Panc1 (cell line): Measurements from ENCODE around the gene TPRG1L. TPM values are rescaled to one million over a fixed set of nuclear protein-coding genes. Genes with fewer than 3 reads are reported as not detected.

Experiments used
- ATAC-seq: fragments of 200-7000 bp; cut with Tn5 transposase; 2 replicates; pipeline ENCODE4 v1.9.1; 2020; ENCODE audit warnings: mild to moderate bottlenecking, moderate library complexity
- BruUV-seq: library from RNA; stranded (reverse); fragments of 400-500 nt; replicated peaks from 2 replicates; lab custom pipeline; 2021; lab: Mats Ljungman, UMichigan
- CTCF ChIA-PET: fragments of 300-600 bp; sonication (Branson Sonifier 250); formaldehyde crosslinking; loops from one replicate; lab custom pipeline; 2022; ENCODE audit warnings: antibody characterized with exemption; lab: Charles Lee
- POLR2A ChIA-PET: fragments of 300-600 bp; sonication (Branson Sonifier 250); formaldehyde crosslinking; loops from one replicate; lab custom pipeline; 2022; ENCODE audit warnings: antibody characterized with exemption; lab: Charles Lee
- DNase-seq: peaks from one replicate; pipeline ENCODE4 v3.0.0-alpha.2; 2010; ENCODE audit warnings: low read depth, low spot score
- H3K27ac ChIP-seq: 2 replicates; pipeline ENCODE4 v1.5.1; 2011; ENCODE audit warnings: mild to moderate bottlenecking, low read length, inconsistent platforms
- H3K27me3 ChIP-seq: fragments of 200-500 bp; sonication (Bioruptor generic); 2 replicates; pipeline ENCODE4 v1.6.0; 2014; ENCODE audit warnings: low read length, inconsistent platforms; ENCODE audit not compliant: control insufficient read depth, insufficient read depth
- H3K36me3 ChIP-seq: fragments of 200-500 bp; sonication (Bioruptor generic); 2 replicates; pipeline ENCODE4 v1.5.1; 2014; ENCODE audit warnings: inconsistent platforms, mild to moderate bottlenecking, low read length, moderate library complexity; ENCODE audit not compliant: control insufficient read depth, insufficient read depth
- H3K4me1 ChIP-seq: 2 replicates; pipeline ENCODE4 v1.5.1; 2011; ENCODE audit warnings: inconsistent platforms, mild to moderate bottlenecking, low read length, moderate library complexity; ENCODE audit not compliant: control insufficient read depth, insufficient read depth
- H3K4me3 ChIP-seq, 2 experiments: 2 replicates each; pipeline ENCODE4 v1.5.1; 2011 to 2012; ENCODE audit warnings: low read depth in 2 of 2, low read length in 2 of 2, mild to moderate bottlenecking in 2 of 2, inconsistent platforms in 1 of 2, moderate library complexity in 1 of 2
- H3K9me3 ChIP-seq: fragments of 200-500 bp; sonication (Bioruptor generic); 2 replicates; pipeline ENCODE4 v1.5.1; 2014; ENCODE audit warnings: low read depth, mild to moderate bottlenecking, inconsistent platforms, low read length, moderate library complexity; ENCODE audit not compliant: control insufficient read depth, insufficient read depth
- CTCF ChIP-seq: fragments of 450-650 bp; IDR thresholded peaks from 2 replicates; pipeline ENCODE4 v1.5.1; 2017; ENCODE audit warnings: mild to moderate bottlenecking
- POLR2AphosphoS5 ChIP-seq: IDR thresholded peaks from 2 replicates; pipeline ENCODE4 v1.6.1; 2012; ENCODE audit warnings: mild to moderate bottlenecking, low read depth, low read length, moderate library complexity
- REST ChIP-seq, 2 experiments: IDR thresholded peaks; 2 replicates each; pipeline ENCODE4 v1.6.1; 2011 to 2012; ENCODE audit warnings: low read depth in 2 of 2, control low read depth in 1 of 2, low read length in 1 of 2, mild to moderate bottlenecking in 1 of 2, moderate library complexity in 1 of 2; ENCODE audit not compliant: insufficient read depth in 1 of 2
- SIN3A ChIP-seq: IDR thresholded peaks from 2 replicates; pipeline ENCODE4 v1.6.1; 2012; ENCODE audit warnings: low read depth, mild to moderate bottlenecking, low read length, moderate library complexity, borderline replicate concordance; ENCODE audit not compliant: insufficient read depth
- TCF7L2 ChIP-seq: IDR thresholded peaks from 2 replicates; pipeline ENCODE4 v1.6.1; 2011; ENCODE audit warnings: mild to moderate bottlenecking, low read depth, low read length, inconsistent platforms
- in situ Hi-C: cut with HindIII; loops from 2 replicates; pipeline ENCODE4 v1.10.0; 2016; ENCODE audit warnings: low sequenced_read_pairs, low pct_unique_long_range_greater_than_20kb
- intact Hi-C: fragments of 100-400 bp; cut with micrococcal nuclease; formaldehyde crosslinking; loops from one replicate; pipeline ENCODE4 v1.10.0; 2022; ENCODE audit not compliant: unreplicated experiment
- total RNA-seq: library from RNA; stranded (reverse); gene quantifications from one replicate; pipeline ENCODE4 v1.2.1, GENCODE V29; 2021; ENCODE audit not compliant: unreplicated experiment

Gene TPRG1L
- total RNA-seq, 1 experiment from 2014 or later: 57.5 TPM

GRCh38 chr1:3664700-3665375 is 40.0 kb downstream of the TPRG1L start:
- no peak for TF ChIP-seq REST (IDR thresholded peaks at IDR 0.05; ENCODE audit: insufficient read depth in 1 of 2, low read depth in 2 of 2, low read length in 1 of 2)
- TF ChIP-seq POLR2AphosphoS5: no peak
- no peak for TF ChIP-seq CTCF
- no peak for TF ChIP-seq TCF7L2
- no peak for TF ChIP-seq SIN3A
- Histone ChIP-seq H3K9me3 (no peaks in the 10 kb centered on the region), H3K27me3 (no peaks in the 10 kb centered on the region), H3K4me1 (peaks cover 17% of the 10 kb centered on the region), H3K36me3 (no peaks in the 10 kb centered on the region), H3K27ac (no peak overlapping the region), H3K4me3 (no peak overlapping the region)
- ChIA-PET CTCF (no interaction called here), POLR2A (no interaction called here)
- BruUV-seq: no TSS peak
- ATAC-seq: no peak
- in situ Hi-C loops (no loop called here), intact Hi-C loops (no loop called here)
- no peak for DNase-seq

GRCh38 chr1:3668148-3668547 is 43.3 kb downstream of the TPRG1L start:
- CTCF ChIA-PET: no interaction called here
- POLR2A ChIA-PET: interaction anchor here (0.5 kb wide), 1 partner anchor 10 kb away, joined by 5 read pairs; no protein-coding TSS in a partner anchor
- BruUV-seq: no TSS peak
- no peaks in the 10 kb centered on the region for H3K36me3 ChIP-seq
- no peak overlapping the region for H3K4me3 ChIP-seq
- DNase-seq: no peak
- intact Hi-C loops (no loop called here), in situ Hi-C loops (no loop called here)
- H3K27me3 ChIP-seq: no peaks in the 10 kb centered on the region
- peaks cover 25% of the 10 kb centered on the region for H3K4me1 ChIP-seq
- TF ChIP-seq TCF7L2: no peak
- no peak overlapping the region for H3K27ac ChIP-seq
- no peaks in the 10 kb centered on the region for H3K9me3 ChIP-seq
- ATAC-seq: no peak

GRCh38 chr1:3668585-3669300 is 43.9 kb downstream of the TPRG1L start:
- H3K27ac ChIP-seq: no peak overlapping the region
- no TSS peak for BruUV-seq

More at GRCh38 chr1:3668585-3669300, 43.9 kb downstream of the TPRG1L start:
- peak; percentile 73 for ATAC-seq
- no peak for DNase-seq
- Histone ChIP-seq H3K9me3 (no peaks in the 10 kb centered on the region), H3K4me1 (peaks cover 27% of the 10 kb centered on the region), H3K36me3 (no peaks in the 10 kb centered on the region), H3K4me3 (no peak overlapping the region), H3K27me3 (no peaks in the 10 kb centered on the region)
- POLR2A ChIA-PET: interaction anchor here (0.5 kb wide), 1 partner anchor 10 kb away, joined by 5 read pairs; no protein-coding TSS in a partner anchor
- in situ Hi-C loops: no loop called here
- CTCF ChIA-PET: no interaction called here
- TF ChIP-seq REST (IDR thresholded peaks at IDR 0.05; ENCODE audit: insufficient read depth in 1 of 2, low read depth in 2 of 2, low read length in 1 of 2) (no peak), POLR2AphosphoS5 (no peak), TCF7L2 (no peak), CTCF (no peak), SIN3A (0 out of 2 replicates have a peak, but pooled peaks have one; percentile 39)
- intact Hi-C loops: no loop called here
